AG09319 (cell line): ENCODE results near the gene C2orf74.

Source experiments
- DNase-seq: peaks from one replicate; pipeline ENCODE4 v3.0.0-alpha.2; 2010; ENCODE audit warnings: low read depth; ENCODE audit errors: extremely low read depth
- TF ChIP-seq, protein P1 (sequence below): IDR thresholded peaks from 2 replicates; pipeline ENCODE4 v1.5.1; 2011; ENCODE audit warnings: low read depth, mild to moderate bottlenecking, inconsistent platforms, low read length, moderate library complexity

C2orf74 gene

DNA sequence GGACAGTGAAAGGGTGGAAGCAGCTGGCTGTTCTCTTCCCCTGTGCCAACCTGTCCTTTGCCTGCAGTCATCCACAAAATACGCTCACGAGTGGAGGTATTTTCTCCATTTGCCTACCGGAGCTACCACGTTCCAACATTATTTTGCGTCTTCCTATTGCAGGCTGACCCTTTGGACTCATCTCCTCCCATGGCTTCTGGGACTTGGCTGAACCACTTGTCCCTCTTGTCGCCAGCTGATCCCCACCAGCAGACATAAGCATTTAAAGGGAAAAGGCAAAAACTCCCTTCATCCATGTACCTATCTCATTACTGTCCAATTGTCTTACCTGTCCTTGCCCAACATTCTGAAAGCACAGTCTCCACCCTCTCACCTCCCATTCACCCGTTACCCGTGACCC lies 13.0 kb downstream of the C2orf74 start:
- TF ChIP-seq, protein P1, sequence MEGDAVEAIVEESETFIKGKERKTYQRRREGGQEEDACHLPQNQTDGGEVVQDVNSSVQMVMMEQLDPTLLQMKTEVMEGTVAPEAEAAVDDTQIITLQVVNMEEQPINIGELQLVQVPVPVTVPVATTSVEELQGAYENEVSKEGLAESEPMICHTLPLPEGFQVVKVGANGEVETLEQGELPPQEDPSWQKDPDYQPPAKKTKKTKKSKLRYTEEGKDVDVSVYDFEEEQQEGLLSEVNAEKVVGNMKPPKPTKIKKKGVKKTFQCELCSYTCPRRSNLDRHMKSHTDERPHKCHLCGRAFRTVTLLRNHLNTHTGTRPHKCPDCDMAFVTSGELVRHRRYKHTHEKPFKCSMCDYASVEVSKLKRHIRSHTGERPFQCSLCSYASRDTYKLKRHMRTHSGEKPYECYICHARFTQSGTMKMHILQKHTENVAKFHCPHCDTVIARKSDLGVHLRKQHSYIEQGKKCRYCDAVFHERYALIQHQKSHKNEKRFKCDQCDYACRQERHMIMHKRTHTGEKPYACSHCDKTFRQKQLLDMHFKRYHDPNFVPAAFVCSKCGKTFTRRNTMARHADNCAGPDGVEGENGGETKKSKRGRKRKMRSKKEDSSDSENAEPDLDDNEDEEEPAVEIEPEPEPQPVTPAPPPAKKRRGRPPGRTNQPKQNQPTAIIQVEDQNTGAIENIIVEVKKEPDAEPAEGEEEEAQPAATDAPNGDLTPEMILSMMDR, result no peak
- DNase-seq, result no peak

DNA sequence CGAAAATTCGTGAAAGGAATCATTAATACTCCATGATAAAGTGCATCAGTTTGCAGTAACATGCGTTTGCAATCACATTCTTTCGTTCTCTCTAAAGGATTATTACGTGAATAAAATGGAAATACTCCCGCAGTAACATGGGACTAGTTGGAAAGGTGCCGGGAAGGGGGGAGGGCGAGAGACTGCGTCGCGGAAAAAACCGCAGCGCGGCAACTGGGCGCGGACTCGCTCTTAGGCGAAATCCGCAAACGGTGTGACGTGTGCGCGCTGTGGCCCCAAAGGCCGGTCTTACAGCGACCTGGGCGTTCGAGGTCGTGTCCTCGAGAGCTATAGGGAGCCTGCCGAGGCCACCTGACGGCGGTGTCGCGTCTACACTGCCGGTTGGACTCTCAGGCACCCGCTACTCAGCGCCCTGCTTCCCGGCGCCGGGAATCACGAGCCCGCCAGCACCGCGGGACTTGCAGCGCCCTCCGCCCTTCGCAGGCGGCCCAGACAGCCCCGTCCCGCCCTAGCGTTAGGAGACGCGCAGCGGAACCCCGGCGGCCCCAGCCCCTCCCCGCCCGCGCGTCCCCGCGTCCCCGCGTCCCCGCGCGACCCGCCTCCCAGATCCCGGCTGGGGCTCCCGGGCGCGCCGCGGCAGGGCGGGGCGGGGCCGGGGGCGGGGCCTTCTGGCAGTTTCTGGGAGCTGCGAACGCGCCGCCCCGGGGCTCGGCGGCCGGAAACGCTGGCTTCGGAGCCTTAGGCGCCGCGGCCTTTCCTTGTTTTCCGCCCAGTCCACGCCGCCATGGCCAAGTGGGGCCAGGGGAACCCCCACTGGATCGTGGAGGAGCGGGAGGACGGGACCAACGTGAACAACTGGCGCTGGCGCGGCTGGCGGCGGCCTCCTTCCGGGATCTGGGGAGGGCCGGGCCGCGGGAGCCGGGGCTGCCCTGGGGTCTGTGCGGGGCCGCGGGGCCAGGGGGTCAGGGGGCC lies 15.1 kb downstream of the C2orf74 start:
- TF ChIP-seq, protein P1, result no peak; the same call in 1 of the 2 replicates
- DNase-seq, result peak; percentile 83

DNA sequence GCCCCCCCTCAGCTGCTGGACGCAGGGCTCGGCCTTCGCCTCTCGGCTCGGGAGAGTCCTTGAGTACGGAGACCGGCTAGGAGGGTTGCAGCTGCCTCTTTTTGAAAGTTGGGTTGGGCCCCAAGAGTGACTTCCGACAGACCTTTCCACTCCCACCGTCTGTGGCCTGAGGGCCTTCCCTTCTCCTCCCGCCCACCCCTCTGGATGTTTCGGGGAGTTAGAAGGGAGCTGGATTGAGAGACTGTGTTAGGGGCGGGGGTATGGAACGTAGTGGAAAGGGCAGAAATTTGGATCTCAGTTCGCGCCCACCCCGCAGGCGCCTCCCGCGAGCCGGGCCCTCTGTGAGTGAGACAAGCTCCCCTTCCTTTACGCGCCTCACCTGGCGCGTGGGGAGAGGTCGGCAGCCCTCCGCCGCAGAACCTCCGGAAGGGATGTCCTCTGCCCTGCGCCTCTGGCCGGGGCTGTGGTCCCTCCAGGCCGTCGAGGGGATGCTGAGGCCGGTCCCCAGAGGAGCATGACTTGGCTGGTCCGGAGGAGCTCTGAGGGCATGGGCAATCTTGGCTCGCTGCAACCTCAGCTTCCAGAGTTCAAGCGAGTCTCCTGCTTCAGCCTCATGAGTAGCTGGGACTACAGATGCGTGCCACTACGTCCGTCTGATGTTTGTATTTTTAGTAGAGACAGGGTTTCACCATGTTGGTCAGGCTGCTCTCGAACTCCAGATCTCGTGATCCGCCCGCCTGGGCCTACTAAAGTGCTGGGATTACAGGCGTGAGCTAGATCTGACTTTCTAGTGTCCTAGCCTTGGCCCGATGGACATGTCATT lies 15.9 kb downstream of the C2orf74 start:
- TF ChIP-seq, protein P1, result no peak

DNA sequence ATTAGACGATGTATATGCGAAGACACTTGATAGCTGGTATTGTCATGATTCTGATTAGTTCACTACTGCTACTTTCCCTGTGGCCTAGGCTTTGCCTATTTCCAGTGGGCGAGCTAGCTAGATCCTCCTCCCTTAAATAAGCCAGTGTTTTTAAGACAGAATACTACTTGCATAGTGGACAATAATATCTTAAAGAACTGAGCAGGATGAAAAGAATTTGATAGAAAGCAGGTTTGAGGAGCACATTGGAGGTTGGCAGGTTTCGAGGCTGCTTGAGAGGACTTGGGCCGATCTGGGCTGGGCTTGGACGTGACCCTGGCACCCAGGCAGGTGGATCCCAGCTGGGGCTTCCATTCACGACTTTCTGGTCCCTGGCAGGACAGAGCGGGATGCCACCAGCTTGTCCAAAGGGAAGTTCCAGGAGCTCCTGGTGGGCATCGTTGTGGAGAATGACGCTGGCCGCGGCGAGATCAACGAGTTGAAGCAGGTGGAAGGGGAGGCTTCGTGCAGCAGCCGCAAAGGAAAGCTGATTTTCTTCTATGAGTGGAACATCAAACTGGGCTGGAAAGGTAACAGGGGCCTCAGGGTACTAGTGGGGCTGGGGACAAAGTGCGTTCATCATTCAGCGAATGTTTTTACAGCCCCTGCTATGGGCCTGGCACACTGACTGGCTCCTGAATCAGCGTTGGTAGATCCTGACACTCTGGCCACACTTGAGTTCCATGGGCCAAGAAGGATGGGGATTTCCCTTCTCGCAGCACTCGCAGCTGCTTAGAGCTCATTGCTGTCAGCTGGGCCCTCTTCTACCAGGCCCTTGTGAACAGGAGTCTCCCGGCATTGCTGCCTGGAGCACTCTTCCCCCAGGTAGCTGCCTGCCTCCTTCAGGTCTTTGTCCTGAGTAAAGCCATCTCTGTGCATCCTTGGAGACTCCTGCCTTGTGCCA lies 16.9 kb downstream of the C2orf74 start:
- TF ChIP-seq, protein P1, result no peak
- no peak for DNase-seq

More for the DNA sequence above, 15.9 kb downstream of the C2orf74 start:
- DNase-seq, result no peak

DNA sequence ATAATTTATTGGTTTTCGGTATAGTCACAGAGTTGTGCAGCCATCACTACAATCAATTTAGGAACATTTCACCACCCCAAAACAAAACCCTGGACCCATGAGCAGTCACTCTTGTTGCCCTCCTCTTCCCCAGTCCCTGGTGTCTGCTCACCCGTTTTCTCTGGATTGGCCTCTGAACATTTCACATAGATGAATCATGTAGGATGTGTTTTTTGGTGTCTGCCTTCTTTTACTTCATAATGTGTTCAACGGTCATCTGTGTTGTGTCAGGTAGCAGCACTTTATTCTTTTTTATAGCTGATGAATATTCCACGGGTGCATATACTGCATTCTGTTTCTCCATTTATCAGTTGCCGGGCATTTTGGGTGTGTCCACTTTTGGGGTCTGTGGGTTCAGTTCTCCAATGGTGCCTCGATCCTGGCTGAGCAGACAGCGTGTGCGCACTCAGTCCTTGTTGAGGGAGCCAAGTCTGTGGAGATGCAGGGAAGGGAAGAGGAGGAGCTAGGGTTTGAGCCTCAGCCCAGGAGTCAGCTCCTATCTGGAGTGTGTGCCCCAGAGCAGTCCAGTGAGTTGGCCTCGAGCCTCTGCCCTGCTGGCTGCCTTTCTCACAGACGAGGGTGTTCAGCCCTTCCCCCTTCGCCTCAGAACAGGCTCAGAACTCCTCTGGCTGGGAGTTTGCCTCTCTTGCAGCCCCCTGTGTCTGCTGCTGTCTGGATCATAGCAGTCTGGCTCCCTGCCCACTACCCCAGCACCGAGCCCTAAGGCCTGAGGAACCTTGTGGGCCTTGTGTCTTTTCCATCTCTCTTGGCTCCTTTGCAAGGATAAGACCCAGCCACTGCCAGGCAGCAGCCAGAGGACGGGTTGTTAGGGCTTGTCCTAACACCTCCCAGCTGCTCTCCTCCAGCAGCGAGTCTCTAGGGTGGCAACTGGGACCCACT lies 18.0 kb downstream of the C2orf74 start:
- TF ChIP-seq, protein P1, result no peak
- peak; percentile 64 for DNase-seq

DNA sequence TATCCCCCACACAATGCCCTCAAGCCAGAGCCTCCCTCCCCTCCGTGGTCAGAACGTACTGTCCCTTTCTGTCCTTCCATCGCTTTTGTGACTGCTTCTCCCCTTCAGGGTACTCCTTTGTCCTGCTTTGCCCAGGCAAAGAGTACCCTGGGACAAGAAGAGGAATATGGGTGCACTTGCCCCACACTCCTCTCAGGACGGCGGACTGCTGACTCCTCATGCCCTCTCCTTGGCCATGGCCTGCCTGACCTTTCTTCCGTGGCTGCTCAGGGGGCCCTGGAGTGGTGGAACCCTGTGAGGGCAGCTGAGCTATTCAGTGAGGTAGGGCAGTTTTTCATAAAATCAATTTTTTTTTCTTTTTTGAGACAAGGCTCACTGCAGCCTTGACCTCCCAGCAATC lies 18.7 kb downstream of the C2orf74 start:
- DNase-seq, result no peak
- TF ChIP-seq, protein P1, result no peak
